HG03457 (cell line): Measurements from ENCODE around the gene RPS27L.
"Not testable (repeated sequence)": the region's sequence is repeated elsewhere in the genome, so short reads cannot be mapped to it uniquely, and the experiment has no call there.

Experiments
- ATAC-seq: cut with Tn5 transposase; IDR thresholded peaks from one replicate; pipeline ENCODE4 v1.9.1; 2021; ENCODE audit warnings: moderate number of reproducible peaks; ENCODE audit not compliant: unreplicated experiment

Gene RPS27L

GRCh38 chr15:63103416-63103815, 53.9 kb downstream of the RPS27L start:
- ATAC-seq, result no peak

- ATAC-seq, result not testable (repeated sequence)
These were observed 57.7 kb downstream of the RPS27L start for GRCh38 chr15:63099581-63099980.

- not testable (repeated sequence) for ATAC-seq
These were observed 58.4 kb downstream of the RPS27L start for GRCh38 chr15:63098901-63099300.
